Glutamatergic neuron (in vitro differentiated cells): ENCODE measurements around the gene DCUN1D3. TPM values are rescaled to one million over a fixed set of nuclear protein-coding genes. Genes with fewer than 3 reads are reported as not detected.

Experiments
- DNase-seq: peaks from one replicate; pipeline ENCODE4 v3.0.0; 2022
- H3K27ac Mint-ChIP-seq: one replicate; pipeline ENCODE4 v1.8.0; 2020; ENCODE audit warnings: mild to moderate bottlenecking, mixed read lengths, inconsistent platforms; ENCODE audit not compliant: unreplicated experiment
- H3K27me3 Mint-ChIP-seq: one replicate; pipeline ENCODE4 v1.8.0; 2020; ENCODE audit warnings: mild to moderate bottlenecking, moderate library complexity, mixed read lengths, inconsistent platforms; ENCODE audit not compliant: unreplicated experiment
- H3K36me3 Mint-ChIP-seq: one replicate; pipeline ENCODE4 v1.8.0; 2020; ENCODE audit warnings: mild to moderate bottlenecking, mixed read lengths, inconsistent platforms; ENCODE audit not compliant: unreplicated experiment
- H3K4me1 Mint-ChIP-seq: one replicate; pipeline ENCODE4 v1.8.0; 2020; ENCODE audit warnings: mild to moderate bottlenecking, low read depth, mixed read lengths, inconsistent platforms; ENCODE audit not compliant: unreplicated experiment
- H3K4me3 Mint-ChIP-seq: one replicate; pipeline ENCODE4 v1.8.0; 2020; ENCODE audit warnings: mild to moderate bottlenecking, mixed read lengths, inconsistent platforms; ENCODE audit not compliant: unreplicated experiment
- H3K9me3 Mint-ChIP-seq: one replicate; pipeline ENCODE4 v1.8.0; 2020; ENCODE audit warnings: mild to moderate bottlenecking, moderate library complexity, mixed read lengths, inconsistent platforms; ENCODE audit not compliant: unreplicated experiment
- CTCF ChIP-seq: fragments of 200-600 bp; sonication (generic); IDR thresholded peaks from one replicate; pipeline ENCODE4 v1.5.0; 2021; ENCODE audit not compliant: partially characterized antibody, unreplicated experiment
- total RNA-seq: library from RNA; stranded (reverse); fragmentation: NEBNext Ultra II Directional; extraction: Animal tissue kit (Norgen Biotek cat#: 25700); gene quantifications from one replicate; pipeline ENCODE4 v1.2.1, GENCODE V29; 2021; ENCODE audit not compliant: unreplicated experiment

Gene DCUN1D3
- total RNA-seq, 1 donor from 2014 or later, result 15.3 TPM

- no peak for DNase-seq
These were observed 74.1 kb downstream of the DCUN1D3 start for GRCh38 chr16:20826039-20826566.

GRCh38 chr16:20822521-20823325 is 77.4 kb downstream of the DCUN1D3 start:
- no peaks in the 10 kb centered on the region for H3K27me3 Mint-ChIP-seq
- no peaks in the 10 kb centered on the region for H3K9me3 Mint-ChIP-seq
- DNase-seq, result no peak
- no peak overlapping the region for H3K4me3 Mint-ChIP-seq
- TF ChIP-seq CTCF, result no peak
- H3K36me3 Mint-ChIP-seq, result no peaks in the 10 kb centered on the region
- H3K27ac Mint-ChIP-seq, result no peak overlapping the region
- no peaks in the 10 kb centered on the region for H3K4me1 Mint-ChIP-seq

More at GRCh38 chr16:20826039-20826566, 74.1 kb downstream of the DCUN1D3 start:
- H3K9me3 Mint-ChIP-seq, result no peaks in the 10 kb centered on the region
- no peaks in the 10 kb centered on the region for H3K4me1 Mint-ChIP-seq
- H3K27me3 Mint-ChIP-seq, result no peaks in the 10 kb centered on the region
- no peak overlapping the region for H3K4me3 Mint-ChIP-seq
- H3K27ac Mint-ChIP-seq, result no peak overlapping the region
- TF ChIP-seq CTCF, result no peak
- no peaks in the 10 kb centered on the region for H3K36me3 Mint-ChIP-seq

GRCh38 chr16:20821682-20822081 is 78.5 kb downstream of the DCUN1D3 start:
- no peak overlapping the region for H3K27ac Mint-ChIP-seq
- no peaks in the 10 kb centered on the region for H3K36me3 Mint-ChIP-seq
- H3K27me3 Mint-ChIP-seq, result no peaks in the 10 kb centered on the region
- DNase-seq, result no peak
- H3K4me1 Mint-ChIP-seq, result no peaks in the 10 kb centered on the region
- TF ChIP-seq CTCF, result no peak
- no peak overlapping the region for H3K4me3 Mint-ChIP-seq
- no peaks in the 10 kb centered on the region for H3K9me3 Mint-ChIP-seq

- Mint-ChIP-seq H3K4me3 (no peak overlapping the region), H3K27ac (no peak overlapping the region), H3K36me3 (no peaks in the 10 kb centered on the region), H3K27me3 (no peaks in the 10 kb centered on the region), H3K4me1 (peaks cover 2% of the 10 kb centered on the region), H3K9me3 (no peaks in the 10 kb centered on the region)
- no peak for TF ChIP-seq CTCF
- no peak for DNase-seq
These were observed 81.1 kb downstream of the DCUN1D3 start for GRCh38 chr16:20818929-20819585.

GRCh38 chr16:20814784-20815183 is 85.4 kb downstream of the DCUN1D3 start:
- no peak for DNase-seq
- peaks cover 2% of the 10 kb centered on the region for H3K4me1 Mint-ChIP-seq
- no peak for TF ChIP-seq CTCF
- no peak overlapping the region for H3K4me3 Mint-ChIP-seq
- H3K27ac Mint-ChIP-seq, result no peak overlapping the region
- no peaks in the 10 kb centered on the region for H3K27me3 Mint-ChIP-seq
- no peaks in the 10 kb centered on the region for H3K9me3 Mint-ChIP-seq
- no peaks in the 10 kb centered on the region for H3K36me3 Mint-ChIP-seq
